ENCODE measurements around the gene SLC29A1.
"Not testable (repeated sequence)": the region's sequence is repeated elsewhere in the genome, so short reads cannot be mapped to it uniquely, and the experiment has no call there.

The SLC29A1 gene

GRCh38 chr6:44223319-44224028 lies at the start of gene SLC29A1:
Gene SLC29A1, plus strand, starts transcription at chr6:44223595. Its CDS starts 3,719 bp downstream, at chr6:44227314.
- DNase-seq (ENCODE audit: low spot score): peak; percentile 74

GRCh38 chr6:44176130-44176761 lies 47.1 kb upstream of the SLC29A1 start:
- no peak for DNase-seq (ENCODE audit: low spot score)

DNA sequence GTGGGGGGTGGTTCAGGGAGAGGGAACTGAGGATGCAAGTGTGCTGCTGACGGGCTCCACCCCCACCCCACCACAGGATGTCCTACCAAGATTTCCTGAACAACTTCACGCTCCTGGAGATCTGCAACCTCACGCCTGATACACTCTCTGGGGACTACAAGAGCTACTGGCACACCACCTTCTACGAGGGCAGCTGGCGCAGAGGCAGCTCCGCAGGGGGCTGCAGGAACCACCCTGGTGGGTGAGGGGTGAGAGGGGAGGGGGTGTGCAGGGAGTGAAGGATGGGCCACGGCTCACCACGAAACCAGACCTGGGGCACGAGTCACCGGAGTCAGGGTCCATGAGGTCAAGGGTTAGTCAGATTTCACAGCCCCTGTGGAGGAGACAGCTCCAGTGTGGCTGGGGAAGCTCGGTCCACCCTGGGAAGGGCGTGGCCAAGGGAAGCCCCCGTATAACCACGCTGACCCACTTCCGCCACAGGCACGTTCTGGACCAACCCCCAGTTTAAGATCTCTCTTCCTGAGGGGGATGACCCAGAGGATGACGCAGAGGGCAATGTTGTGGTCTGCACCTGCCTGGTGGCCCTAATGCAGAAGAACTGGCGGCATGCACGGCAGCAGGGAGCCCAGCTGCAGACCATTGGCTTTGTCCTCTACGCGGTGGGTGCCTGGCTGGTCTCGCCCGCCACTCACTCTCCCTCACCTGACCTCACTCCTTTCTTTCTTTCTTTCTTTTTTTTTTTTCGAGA lies 46.5 kb upstream of the SLC29A1 start:
- no peak for DNase-seq (ENCODE audit: low spot score)

DNA sequence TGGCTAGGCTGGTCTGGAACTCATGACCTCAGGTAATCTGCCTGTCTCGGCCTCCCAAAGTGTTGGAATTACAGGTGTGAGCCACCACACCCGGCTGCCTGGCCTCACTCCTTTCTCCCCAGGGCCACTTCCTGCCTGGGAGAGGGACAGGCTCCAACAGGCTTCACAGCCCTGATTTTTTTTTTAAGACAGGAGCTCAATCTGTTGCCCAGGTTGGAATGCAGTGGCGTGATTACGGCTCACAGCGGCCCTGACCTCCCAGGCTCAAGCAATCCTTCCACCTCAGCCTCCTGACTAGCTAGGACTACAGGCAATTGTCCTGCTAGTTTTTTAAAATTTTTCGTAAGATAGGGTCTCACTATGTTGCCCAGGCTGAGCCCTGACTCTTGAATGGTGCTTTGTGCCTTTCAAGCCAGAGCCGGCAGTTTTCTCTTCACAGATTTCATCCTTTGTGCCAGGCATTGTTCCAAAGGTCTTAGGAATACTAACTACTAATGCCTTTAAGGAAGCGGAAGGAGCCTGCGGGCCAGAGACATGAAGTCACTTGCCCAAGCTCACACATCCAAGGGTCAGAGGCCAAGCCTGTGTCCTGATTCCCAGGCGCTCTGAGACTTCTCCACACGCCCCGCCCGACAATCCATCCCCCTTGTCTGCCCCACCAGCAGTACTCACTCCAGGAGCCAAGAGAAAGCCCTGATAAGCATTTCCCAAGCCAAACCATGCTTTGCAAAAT lies 45.5 kb upstream of the SLC29A1 start:
- DNase-seq (ENCODE audit: low spot score): no peak

- DNase-seq (ENCODE audit: low spot score): no peak
Measured at GRCh38 chr6:44178424-44179071, 44.8 kb upstream of the SLC29A1 start.

- no peak for DNase-seq (ENCODE audit: low spot score)
Measured at GRCh38 chr6:44179072-44179536, 44.3 kb upstream of the SLC29A1 start.

DNA sequence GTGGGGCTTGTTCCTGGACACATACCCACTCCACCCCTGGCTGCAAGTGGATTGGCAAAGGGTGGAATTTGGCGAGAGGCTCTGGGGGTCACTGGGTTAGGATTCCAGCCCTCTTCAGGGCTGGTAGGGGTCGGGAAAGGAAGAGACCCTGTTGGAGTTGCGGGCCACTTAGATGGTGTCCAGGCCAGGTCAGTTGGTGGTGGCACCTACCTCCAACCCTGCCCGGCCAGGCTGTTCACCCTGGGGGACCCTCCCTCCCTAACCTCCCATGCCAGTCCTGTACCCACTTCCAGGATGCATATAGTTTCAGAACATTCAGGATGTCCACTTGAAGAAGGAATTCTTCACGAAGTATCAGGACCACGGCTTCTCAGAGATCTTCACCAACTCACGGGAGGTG lies 43.7 kb upstream of the SLC29A1 start:
- DNase-seq (ENCODE audit: low spot score): no peak

- no peak for DNase-seq (ENCODE audit: low spot score)
Measured at GRCh38 chr6:44180406-44180805, 43.0 kb upstream of the SLC29A1 start.

GRCh38 chr6:44180886-44181285 lies 42.5 kb upstream of the SLC29A1 start:
- no peak for DNase-seq (ENCODE audit: low spot score)

- not testable (repeated sequence) for DNase-seq (ENCODE audit: low spot score)
Measured at GRCh38 chr6:44181784-44182183, 41.6 kb upstream of the SLC29A1 start.

DNA sequence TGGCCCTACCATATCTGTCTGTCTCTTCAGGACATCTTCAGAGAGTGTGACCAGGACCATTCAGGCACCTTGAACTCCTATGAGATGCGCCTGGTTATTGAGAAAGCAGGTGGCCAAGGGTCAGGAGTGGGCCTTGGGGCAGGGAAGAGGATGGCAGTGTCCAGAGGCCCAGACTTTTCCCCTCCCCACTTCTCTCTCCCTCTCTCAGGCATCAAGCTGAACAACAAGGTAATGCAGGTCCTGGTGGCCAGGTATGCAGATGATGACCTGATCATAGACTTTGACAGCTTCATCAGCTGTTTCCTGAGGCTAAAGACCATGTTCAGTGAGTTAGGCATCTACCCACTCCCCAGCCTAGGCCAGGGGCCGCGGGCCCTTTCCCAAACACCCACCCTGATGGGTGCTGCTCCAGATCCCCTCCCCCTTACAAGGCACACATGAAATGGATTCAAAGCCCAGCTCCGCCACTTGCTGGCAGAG lies 40.4 kb upstream of the SLC29A1 start:
- no peak for DNase-seq (ENCODE audit: low spot score)

- no peak for DNase-seq (ENCODE audit: low spot score)
Measured at GRCh38 chr6:44183783-44184182, 39.6 kb upstream of the SLC29A1 start.

DNA sequence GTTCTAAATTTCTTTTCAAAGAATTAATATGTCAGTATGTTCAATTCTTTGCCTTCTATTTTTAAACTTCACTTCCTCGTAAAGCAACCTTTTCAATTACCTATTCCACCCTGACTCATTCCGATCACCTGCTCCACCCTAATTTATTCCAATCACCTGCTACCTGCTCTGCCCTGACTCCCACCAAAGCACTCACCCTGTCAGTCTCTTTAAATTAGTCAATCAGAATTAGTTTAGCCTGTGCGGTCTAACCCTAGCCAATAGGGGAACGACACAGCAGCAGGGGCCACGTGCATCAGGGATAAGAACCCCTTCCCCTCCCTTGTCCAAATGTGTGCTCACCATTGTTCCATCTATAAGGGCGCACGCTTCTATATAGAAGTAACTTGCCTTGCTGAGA lies 38.0 kb upstream of the SLC29A1 start:
- not testable (repeated sequence) for DNase-seq (ENCODE audit: low spot score)

DNA sequence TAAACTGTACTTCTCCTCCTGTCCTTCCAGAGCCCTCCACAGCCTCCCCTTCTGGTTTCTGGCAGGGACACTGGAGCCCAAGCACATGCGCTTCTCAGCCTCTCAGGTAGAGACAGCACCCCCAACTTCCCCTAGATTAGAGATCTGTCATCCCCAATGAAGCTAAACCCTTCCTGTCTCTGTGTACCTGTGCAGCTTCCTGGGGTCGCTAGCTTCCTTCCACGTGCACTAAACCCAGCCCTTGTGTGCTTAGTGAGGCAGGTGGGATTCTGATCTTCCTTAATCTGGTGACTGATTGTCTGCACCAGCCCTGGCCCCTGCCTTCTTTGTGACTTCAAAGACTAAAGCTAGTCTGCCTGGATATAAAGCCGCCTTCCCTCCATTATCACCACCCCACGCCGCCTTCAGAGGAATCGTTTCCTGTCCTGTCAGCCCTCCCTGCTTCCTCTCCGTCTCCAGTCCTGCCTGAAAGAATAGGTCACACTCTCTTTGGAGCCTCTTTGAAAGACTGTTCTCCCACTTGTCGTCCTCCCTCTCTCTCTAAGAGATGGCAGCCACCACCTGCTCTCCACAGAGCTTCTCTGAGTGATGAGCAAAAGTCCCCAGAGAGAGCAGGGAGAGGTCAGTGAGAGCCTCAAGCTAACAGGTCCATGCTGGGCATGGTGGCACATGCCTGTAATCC lies 37.3 kb upstream of the SLC29A1 start:
- no peak for DNase-seq (ENCODE audit: low spot score)

DNA sequence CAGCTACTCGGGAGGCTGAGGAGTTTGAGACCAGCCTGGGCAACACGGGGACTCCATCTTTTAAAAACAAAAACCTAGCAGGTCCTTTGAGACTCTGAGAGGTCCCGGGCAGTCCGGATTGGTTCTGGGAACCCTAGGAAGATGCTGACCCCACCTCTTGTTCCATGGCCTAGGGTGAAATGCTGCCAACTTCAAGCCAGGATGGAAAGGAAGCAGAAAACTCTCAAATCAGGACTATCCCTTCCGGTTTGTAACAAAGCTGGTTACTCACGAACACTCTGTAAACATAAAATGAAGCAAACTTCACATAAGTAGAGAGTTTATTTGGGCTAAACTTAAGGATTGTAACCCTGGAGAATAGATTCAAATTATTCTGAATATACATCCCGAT lies 36.8 kb upstream of the SLC29A1 start:
- no peak for DNase-seq (ENCODE audit: low spot score)

GRCh38 chr6:44188819-44189218 lies 34.6 kb upstream of the SLC29A1 start:
- no peak for DNase-seq (ENCODE audit: low spot score)

GRCh38 chr6:44189257-44189656 lies 34.1 kb upstream of the SLC29A1 start:
- no peak for DNase-seq (ENCODE audit: low spot score)

DNA sequence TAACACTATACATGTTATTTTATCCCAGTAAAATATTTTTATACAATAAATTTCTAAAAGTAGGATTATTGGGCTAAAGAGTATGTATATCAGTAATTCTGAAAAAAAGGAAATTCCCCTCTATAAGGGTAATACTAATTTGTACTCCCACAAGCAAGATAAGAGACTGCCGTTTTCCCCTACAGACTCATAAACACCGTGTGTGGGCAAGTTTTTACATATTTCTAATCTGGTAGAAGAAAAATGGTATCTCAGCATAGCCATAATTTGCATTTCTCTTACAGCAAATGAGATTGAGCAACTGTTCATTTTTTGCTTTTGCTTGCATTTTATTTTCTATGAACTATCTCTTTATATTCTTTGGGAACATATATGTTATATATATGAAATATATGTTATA lies 32.7 kb upstream of the SLC29A1 start:
- DNase-seq (ENCODE audit: low spot score): no peak

DNA sequence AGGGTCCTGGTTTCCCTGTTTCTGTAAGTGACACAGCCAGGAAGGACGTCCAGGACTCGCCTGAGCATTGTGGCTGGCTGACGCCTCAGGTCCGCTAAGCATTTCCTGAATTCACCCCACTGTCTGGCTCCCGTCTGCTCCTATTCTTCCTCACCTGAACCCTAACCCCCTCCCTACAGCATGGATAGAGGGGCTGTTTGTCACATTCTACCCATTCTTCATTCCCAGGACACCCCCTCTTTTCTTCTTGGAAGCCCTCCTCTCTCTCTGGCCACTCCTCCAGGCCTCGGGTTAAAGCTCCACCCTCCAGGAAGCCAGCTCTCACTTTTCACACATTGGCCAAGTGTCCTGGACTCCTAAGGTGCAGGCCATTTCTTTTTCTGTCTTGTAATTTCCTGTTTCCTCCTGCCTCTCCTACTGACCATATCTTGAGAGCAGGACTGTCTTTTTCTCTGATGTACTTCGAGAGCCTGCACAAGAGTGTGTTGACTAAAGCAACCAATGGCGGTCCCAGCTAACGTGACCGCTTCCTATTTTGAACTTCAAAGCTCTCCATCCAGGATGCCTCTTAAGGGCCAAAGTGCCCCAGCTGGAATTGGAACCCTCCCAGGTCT lies 30.9 kb upstream of the SLC29A1 start:
- DNase-seq (ENCODE audit: low spot score): no peak

- no peak for DNase-seq (ENCODE audit: low spot score)
Measured at GRCh38 chr6:44193307-44193910, 30.0 kb upstream of the SLC29A1 start.

Measured in RKO (cell line).